Ovary (tissue), 3 donors: ENCODE measurements around the gene DHDH.

Experiments used
- CTCF ChIP-seq, 3 donors: fragments of 450-650 bp in 2 of 3; fragments of 200-600 bp in 1 of 3; IDR thresholded peaks; one replicate each; pipeline versions ENCODE4 v1.5.1 to v1.8.0; 2016 to 2022; ENCODE audit warnings: antibody characterized with exemption in 3 of 3, mild to moderate bottlenecking in 1 of 3
- EP300 ChIP-seq: sonication (generic); formaldehyde crosslinking; IDR thresholded peaks from one replicate; pipeline ENCODE4 v1.6.1; 2017; ENCODE audit warnings: antibody characterized with exemption
- POLR2A ChIP-seq: fragments of 450-650 bp; IDR thresholded peaks from one replicate; pipeline ENCODE4 v1.6.1; 2017; ENCODE audit warnings: antibody characterized with exemption, mild to moderate bottlenecking, moderate library complexity
- donor health status: DM: no; HTN: no; CAD: no.

GRCh38 chr19:48933382-48933932, at the start of gene DHDH:
- TF ChIP-seq EP300 (no peak), POLR2A (no peak), CTCF (IDR thresholded peaks at IDR 0.05) (no peak)
